OCI-LY7 (cell line): ENCODE measurements around the gene COL5A1. TPM values are rescaled to one million over a fixed set of nuclear protein-coding genes. Genes with fewer than 3 reads are reported as not detected.

Source experiments
- BruUV-seq: library from RNA; stranded (reverse); fragments of 400-500 nt; replicated peaks from 2 replicates; lab custom pipeline; 2021; lab: Mats Ljungman, UMichigan
- CTCF ChIA-PET: fragments of 300-600 bp; sonication (Branson Sonifier 250); formaldehyde crosslinking; loops from one replicate; lab custom pipeline; 2022; ENCODE audit warnings: antibody characterized with exemption; ENCODE audit not compliant: unreplicated experiment; lab: Charles Lee
- POLR2A ChIA-PET: fragments of 300-600 bp; sonication (Branson Sonifier 250); formaldehyde crosslinking; loops from one replicate; lab custom pipeline; 2022; ENCODE audit warnings: antibody characterized with exemption; lab: Charles Lee
- DNase-seq: peaks from one replicate; pipeline ENCODE4 v3.0.0-alpha.2; 2015; ENCODE audit warnings: low spot score
- H2AFZ ChIP-seq: fragments of 200-600 bp; sonication (generic), shearing (Covaris generic); 2 replicates; pipeline ENCODE4 v1.6.1; 2014; ENCODE audit warnings: mild to moderate bottlenecking, antibody characterized with exemption, low read length, moderate library complexity
- H3K27ac ChIP-seq: fragments of 200-600 bp; sonication (generic); 2 replicates; pipeline ENCODE4 v1.5.1; 2014; ENCODE audit warnings: mixed run types, low read depth, mild to moderate bottlenecking, moderate library complexity, low read length, inconsistent platforms; ENCODE audit not compliant: poor library complexity, severe bottlenecking
- H3K36me3 ChIP-seq: fragments of 200-600 bp; sonication (generic); 2 replicates; pipeline ENCODE4 v1.6.1; 2014; ENCODE audit warnings: mild to moderate bottlenecking, antibody characterized with exemption, low read length, moderate library complexity, mixed read lengths; ENCODE audit not compliant: insufficient read depth
- H3K4me1 ChIP-seq: fragments of 200-600 bp; sonication (generic); 2 replicates; pipeline ENCODE4 v1.5.1; 2014; ENCODE audit warnings: mild to moderate bottlenecking, low read length; ENCODE audit not compliant: insufficient read depth, poor library complexity, severe bottlenecking
- H3K4me2 ChIP-seq: fragments of 200-600 bp; sonication (generic); 2 replicates; pipeline ENCODE4 v1.6.1; 2014; ENCODE audit warnings: mild to moderate bottlenecking, low read length
- H3K4me3 ChIP-seq: fragments of 200-600 bp; sonication (generic); 2 replicates; pipeline ENCODE4 v1.5.1; 2014; ENCODE audit warnings: mild to moderate bottlenecking, low read depth, low read length; ENCODE audit not compliant: poor library complexity, severe bottlenecking
- H3K79me2 ChIP-seq: fragments of 200-600 bp; sonication (generic); 2 replicates; pipeline ENCODE4 v1.6.1; 2016; ENCODE audit warnings: low read depth, mild to moderate bottlenecking, low read length, moderate library complexity, mixed read lengths; ENCODE audit not compliant: insufficient read depth
- H3K9me2 ChIP-seq: fragments of 200-600 bp; sonication (generic); 2 replicates; pipeline ENCODE4 v1.6.1; 2016; ENCODE audit warnings: mild to moderate bottlenecking, low read length, mixed read lengths; ENCODE audit not compliant: insufficient read depth
- H3K9me3 ChIP-seq: fragments of 200-600 bp; sonication (generic); 2 replicates; pipeline ENCODE4 v1.6.1; 2014; ENCODE audit warnings: mild to moderate bottlenecking, mixed run types, low read length, mixed read lengths
- H4K20me1 ChIP-seq: fragments of 200-600 bp; sonication (generic); 2 replicates; pipeline ENCODE4 v1.6.1; 2014; ENCODE audit warnings: mild to moderate bottlenecking, antibody characterized with exemption, low read length, moderate library complexity, mixed read lengths; ENCODE audit not compliant: insufficient read depth
- CTCF ChIP-seq: fragments of 200-600 bp; sonication (generic); conservative IDR thresholded peaks from 2 replicates; pipeline ENCODE4 v1.5.1; 2014; ENCODE audit warnings: mild to moderate bottlenecking, antibody characterized with exemption, low read length, moderate library complexity, mixed read lengths
- EZH2phosphoT487 ChIP-seq: fragments of 200-600 bp; sonication (generic); IDR thresholded peaks from 2 replicates; pipeline ENCODE4 v1.6.1; 2018; ENCODE audit warnings: low read depth, borderline replicate concordance, mild to moderate bottlenecking, mixed run types, antibody characterized with exemption, low read length, moderate library complexity, mixed read lengths
- intact Hi-C: fragments of 100-400 bp; cut with micrococcal nuclease; formaldehyde crosslinking; loops from one replicate; pipeline ENCODE4 v1.10.0; 2022; ENCODE audit not compliant: unreplicated experiment
- total RNA-seq, 2 experiments: library from RNA; depleted of rRNA in 1 of 2; stranded (reverse); fragments of >200 nt in 1 of 2; shearing (Covaris generic) in 1 of 2; gene quantifications; 2 replicates each; pipeline ENCODE4 v1.2.3, GENCODE V29; 2014 to 2022

Gene COL5A1
- total RNA-seq, 2 experiments from 2014 or later: 12.2 to 28.6 TPM

GRCh38 chr9:134657666-134658377, 16.2 kb downstream of the COL5A1 start:
- DNase-seq: no peak
- TF ChIP-seq CTCF (no peak), EZH2phosphoT487 (no peak)
- H3K79me2 ChIP-seq: no peaks in the 10 kb centered on the region
- H3K4me2 ChIP-seq: no peak overlapping the region
- no peaks in the 10 kb centered on the region for H4K20me1 ChIP-seq
- intact Hi-C loops: no loop called here
- H3K36me3 ChIP-seq: no peaks in the 10 kb centered on the region
- no peaks in the 10 kb centered on the region for H3K9me2 ChIP-seq
- no peak overlapping the region for H2AFZ ChIP-seq
- H3K4me1 ChIP-seq: no peaks in the 10 kb centered on the region
- peaks cover 11% of the 10 kb centered on the region; the same call in 1 of the 2 replicates for H3K9me3 ChIP-seq
- BruUV-seq: no TSS peak
- no peak overlapping the region for H3K27ac ChIP-seq
- POLR2A ChIA-PET: no interaction called here
- CTCF ChIA-PET: no interaction called here
- no peak overlapping the region for H3K4me3 ChIP-seq

GRCh38 chr9:134658378-134658955, 16.9 kb downstream of the COL5A1 start:
- no peak overlapping the region for H2AFZ ChIP-seq
- H3K4me3 ChIP-seq: no peak overlapping the region
- no peaks in the 10 kb centered on the region for H4K20me1 ChIP-seq
- DNase-seq: no peak
- no peak overlapping the region for H3K4me2 ChIP-seq
- POLR2A ChIA-PET: no interaction called here
- intact Hi-C loops: no loop called here
- no TSS peak for BruUV-seq
- CTCF ChIA-PET: no interaction called here
- no peak overlapping the region for H3K27ac ChIP-seq
- TF ChIP-seq EZH2phosphoT487 (no peak), CTCF (no peak)
- no peaks in the 10 kb centered on the region for H3K9me2 ChIP-seq
- H3K36me3 ChIP-seq: no peaks in the 10 kb centered on the region
- no peaks in the 10 kb centered on the region for H3K4me1 ChIP-seq
- no peaks in the 10 kb centered on the region for H3K79me2 ChIP-seq
- H3K9me3 ChIP-seq: peaks cover 11% of the 10 kb centered on the region; the same call in 1 of the 2 replicates

GRCh38 chr9:134659688-134660131, 18.1 kb downstream of the COL5A1 start:
- no peak overlapping the region for H3K4me3 ChIP-seq
- ChIA-PET POLR2A (no interaction called here), CTCF (no interaction called here)
- H3K9me3 ChIP-seq: peaks cover 11% of the 10 kb centered on the region; the same call in 1 of the 2 replicates
- no peaks in the 10 kb centered on the region for H3K4me1 ChIP-seq
- no peak overlapping the region for H3K4me2 ChIP-seq
- no peaks in the 10 kb centered on the region for H3K36me3 ChIP-seq
- no peak overlapping the region for H2AFZ ChIP-seq
- H3K79me2 ChIP-seq: no peaks in the 10 kb centered on the region
- TF ChIP-seq CTCF (no peak), EZH2phosphoT487 (no peak)
- no peak for DNase-seq
- BruUV-seq: no TSS peak
- H4K20me1 ChIP-seq: no peaks in the 10 kb centered on the region
- no peak overlapping the region for H3K27ac ChIP-seq
- no peaks in the 10 kb centered on the region for H3K9me2 ChIP-seq
- intact Hi-C loops: no loop called here
